HG03575 (cell line): Measurements from ENCODE around the gene TAC4.

ENCODE experiments used
- ATAC-seq: cut with Tn5 transposase; IDR thresholded peaks from one replicate; pipeline ENCODE4 v1.9.1; 2021; ENCODE audit not compliant: unreplicated experiment, insufficient number of reproducible peaks, low FRiP score; ENCODE audit errors: extremely low read depth

TAC4 gene

DNA sequence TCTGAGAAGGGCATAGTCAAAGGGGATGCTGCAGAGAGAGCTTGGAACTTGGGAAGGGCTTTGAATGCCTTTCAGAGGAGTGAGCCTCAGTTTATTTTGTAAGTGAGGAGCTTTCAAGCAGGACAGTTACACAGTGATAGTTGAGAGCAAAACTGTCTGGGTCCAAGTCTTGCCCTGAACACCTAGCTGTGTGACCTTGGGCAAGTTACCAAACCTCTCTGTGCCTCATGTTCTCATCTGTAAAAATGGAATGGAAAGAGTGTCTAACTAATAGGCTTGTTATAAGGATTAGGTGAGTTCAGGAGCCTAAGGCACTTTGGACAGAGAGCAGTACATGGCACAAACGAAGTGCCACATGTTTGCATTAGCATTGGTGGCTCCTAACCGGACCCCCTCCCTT lies 27.0 kb upstream of the TAC4 start:
- ATAC-seq = no peak

DNA sequence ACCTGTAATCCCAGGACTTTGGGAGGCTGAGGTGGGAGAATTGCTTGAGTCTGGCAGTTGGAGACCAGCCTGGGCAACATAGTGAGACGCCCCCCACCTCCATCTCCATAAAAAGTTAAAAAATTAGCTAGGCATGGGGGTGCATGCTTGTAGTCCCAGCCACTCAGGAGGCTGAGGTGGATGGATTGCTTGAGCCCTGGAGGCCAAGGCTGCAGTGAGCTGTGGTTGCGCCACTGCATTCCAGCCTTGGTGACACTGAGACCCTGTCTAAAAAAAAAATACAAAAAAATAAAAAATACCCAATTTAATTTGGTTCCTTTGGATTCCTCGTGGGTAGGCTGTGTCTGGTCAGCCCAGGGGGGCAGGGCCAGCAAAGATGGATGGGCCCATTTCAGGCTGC lies 26.1 kb upstream of the TAC4 start:
- no peak for ATAC-seq

DNA sequence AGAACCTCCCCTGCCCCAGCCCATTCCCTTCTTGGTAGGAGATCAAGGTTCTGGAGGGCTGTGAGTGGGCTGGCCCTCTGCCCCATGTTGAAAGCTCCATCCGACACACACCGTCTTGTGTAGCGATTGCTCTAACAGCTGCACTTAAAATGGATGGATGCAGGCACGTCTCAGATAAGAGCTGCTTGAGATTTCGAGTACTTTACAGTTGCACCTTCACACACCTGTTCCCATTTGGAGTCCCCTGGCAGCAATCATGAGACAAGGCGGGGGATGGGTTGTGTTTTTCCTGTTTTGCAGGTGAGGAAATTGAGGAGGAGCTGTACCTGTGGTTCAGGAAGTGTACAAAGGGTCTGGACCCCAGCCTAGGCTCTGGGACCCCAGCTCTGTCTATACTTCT lies 25.6 kb upstream of the TAC4 start:
- ATAC-seq = no peak

DNA sequence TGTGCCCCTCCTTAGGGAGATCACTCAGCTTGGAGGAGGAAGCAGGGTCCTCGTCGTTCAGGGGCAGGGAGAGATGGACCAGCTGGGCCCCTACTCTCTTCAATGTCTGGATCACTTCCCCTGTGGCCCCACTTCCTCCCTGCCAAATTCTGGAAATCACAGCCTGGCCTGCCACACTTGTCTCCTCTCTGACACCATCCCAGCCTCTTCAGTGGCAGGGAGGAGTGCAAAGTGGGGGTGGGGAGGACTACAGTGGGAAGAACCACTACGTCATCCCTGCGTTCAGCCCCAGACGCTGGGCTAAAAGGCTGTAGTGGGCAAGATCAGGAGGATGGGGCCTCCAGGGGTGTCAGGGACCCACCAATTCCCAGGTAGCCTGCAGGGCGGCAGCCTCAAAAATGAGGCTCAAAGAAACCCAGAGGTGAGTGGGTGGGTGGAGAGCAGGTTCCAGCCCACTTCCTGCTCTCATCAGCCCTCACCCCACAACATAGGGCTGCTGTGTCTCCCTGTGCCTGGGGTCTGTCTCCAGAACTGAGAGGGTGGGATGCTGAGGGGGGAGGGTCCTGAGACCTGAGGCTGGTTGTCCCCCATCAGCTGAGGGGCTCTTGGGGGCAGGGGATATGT lies 25.0 kb upstream of the TAC4 start:
- no peak for ATAC-seq

DNA sequence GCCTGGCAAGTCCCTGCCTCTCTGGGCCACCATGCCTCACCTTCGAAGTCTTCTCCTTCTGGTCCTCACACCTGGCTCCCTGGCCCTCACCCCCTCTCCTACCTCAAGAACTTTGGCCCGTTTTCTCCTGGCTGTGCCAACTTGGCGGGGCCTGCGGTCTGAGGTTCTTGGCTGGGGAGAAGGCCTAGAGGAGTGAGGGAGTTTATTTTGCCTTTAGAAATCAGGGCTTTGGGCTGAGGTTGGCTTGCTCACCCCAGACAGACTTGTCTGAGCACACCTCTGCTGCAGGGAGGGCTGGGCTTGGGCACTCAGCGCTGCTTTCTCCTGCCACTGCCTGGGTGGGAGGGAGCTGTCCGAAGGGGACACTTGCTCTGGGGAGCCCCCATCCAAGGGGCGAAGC lies 23.3 kb upstream of the TAC4 start:
- no peak for ATAC-seq

DNA sequence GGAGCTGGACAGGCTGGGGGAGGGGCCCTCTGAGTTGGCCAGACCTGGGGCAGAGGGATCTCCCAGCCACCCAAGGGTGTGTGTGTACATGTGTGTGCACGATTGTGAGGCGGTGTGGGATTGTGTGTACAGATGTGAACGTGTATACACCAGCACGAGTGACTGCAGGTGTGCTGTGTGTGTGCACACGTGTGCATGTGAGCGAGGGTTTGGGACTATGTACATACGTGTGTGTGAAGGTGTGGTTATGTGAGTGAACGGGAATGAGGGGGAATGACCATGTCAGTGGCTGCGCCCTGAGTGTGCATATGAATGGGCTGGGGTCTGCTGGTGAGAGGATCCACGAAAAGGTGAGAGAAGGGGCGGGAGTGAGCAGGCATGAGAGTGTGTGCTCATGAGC lies 22.4 kb upstream of the TAC4 start:
- no peak for ATAC-seq

DNA sequence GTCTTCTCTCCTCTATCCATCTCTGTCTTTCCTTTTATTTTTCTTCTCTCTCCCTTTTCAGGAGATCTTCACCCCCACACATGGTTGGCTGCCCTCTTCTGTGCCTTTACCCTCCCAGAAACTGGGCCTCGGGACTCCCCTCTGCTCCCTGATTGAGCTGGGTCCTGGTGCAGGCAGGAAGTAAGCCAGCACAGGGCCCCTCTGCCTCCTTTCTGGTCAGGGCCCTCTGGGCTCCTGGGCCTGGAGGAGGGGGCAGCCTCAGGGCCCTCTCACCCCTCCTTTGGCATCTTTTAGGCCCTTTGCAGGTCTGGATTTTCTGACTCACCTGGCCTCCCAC lies 21.1 kb upstream of the TAC4 start:
- ATAC-seq = no peak

DNA sequence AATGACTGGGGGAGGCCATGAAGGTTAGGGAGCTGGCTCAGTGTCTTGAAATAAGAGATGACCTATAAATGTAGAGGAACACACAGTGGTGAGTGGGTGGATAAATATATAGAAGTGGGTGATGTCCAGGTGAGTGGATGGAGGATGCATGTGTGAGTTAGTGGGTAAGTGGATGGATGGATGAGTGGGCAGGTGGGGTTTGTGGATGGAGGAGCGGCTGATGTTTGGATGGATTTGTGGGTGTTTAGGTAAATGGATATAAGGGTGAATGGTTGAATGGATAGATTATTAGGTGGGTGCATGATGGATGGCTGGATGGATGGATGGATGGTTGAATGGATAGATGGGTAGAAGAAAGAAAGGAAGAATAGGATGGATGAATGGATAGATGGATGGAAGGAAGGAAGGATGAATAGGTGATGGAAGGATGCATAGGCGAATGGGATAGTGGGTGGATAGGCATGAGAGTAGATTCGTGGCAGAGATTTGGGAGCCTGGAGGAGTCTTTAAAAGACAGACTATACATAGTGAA lies 19.1 kb upstream of the TAC4 start:
- ATAC-seq = no peak

DNA sequence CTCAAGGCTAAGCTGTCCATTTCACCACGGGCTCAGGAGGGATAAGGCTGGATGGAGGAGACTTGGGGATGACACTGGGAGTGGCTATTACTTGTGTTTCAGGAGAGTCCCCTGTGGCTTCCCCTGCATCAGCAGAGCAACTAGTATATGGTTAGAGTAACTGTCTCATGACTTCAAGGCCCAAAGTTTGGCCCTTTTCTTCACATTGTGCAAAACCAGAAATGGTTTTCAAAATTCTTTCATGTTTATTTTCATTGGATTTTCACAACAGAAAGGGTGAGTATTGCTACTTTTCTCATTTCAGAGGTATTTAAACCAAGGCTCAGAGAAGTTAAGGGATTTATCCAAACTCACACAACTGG lies 18.1 kb upstream of the TAC4 start:
- ATAC-seq = no peak

DNA sequence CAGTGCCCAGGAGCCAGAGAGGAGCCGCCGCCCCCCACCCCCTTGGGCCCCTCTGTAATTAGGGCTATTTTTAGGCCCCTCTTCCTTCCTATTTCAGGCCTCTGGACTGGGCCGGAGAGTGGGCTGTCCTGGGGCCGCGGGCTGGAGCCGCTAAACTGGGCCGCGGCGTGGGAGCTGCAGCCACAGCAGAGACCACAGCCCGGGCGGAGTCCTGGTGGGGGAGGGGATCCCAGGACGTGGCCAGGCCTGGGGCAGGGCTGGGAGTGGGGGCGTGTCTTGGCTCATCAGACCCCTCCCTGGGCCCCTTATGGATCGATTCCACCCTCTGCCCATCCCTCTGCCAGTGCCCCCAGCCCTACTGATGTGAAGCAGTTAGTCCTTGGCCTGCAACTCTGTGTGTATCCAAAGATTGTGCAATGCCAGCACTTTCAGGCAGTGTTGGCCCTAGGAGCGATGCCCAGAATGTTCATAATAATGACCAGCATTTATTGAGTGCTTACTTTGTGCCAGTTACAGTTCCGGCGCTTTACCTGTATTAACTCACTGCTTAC lies 15.0 kb upstream of the TAC4 start:
- ATAC-seq = no peak

DNA sequence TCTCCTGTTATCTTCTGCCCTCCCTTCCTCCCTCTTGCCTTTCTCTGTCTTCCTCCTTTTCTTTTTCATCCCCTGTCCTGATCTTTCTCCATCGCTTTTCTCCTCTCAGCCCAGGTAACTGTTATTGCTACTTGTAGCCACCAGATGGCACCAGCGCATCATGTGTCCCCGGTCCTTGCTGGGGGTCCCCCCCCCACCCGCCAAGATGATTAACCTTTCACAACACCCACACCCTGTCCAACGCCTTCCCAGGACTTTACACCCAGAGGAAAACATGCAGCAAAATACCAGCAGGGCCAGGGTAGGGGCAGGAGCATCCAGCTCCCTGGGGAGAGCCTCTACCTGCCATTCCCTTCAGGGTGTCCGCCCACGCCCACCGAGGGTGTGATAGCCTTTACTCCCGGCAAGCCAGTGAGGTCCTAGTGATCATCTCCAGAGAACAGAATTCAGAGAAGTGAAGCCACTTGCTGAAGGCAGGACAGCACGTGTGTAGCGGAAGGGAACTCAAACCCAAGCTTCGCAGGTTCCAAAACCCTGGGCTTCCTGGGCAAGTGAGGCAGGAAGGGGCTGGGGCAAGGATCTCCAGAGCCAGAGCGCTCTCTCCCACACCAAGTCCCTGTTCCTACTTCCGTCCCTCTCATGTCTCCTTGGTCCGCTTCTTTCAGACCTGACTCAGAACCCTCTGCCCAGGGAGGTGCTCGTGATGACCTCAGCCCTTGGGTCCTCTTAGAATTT lies 13.4 kb upstream of the TAC4 start:
- ATAC-seq = no peak

DNA sequence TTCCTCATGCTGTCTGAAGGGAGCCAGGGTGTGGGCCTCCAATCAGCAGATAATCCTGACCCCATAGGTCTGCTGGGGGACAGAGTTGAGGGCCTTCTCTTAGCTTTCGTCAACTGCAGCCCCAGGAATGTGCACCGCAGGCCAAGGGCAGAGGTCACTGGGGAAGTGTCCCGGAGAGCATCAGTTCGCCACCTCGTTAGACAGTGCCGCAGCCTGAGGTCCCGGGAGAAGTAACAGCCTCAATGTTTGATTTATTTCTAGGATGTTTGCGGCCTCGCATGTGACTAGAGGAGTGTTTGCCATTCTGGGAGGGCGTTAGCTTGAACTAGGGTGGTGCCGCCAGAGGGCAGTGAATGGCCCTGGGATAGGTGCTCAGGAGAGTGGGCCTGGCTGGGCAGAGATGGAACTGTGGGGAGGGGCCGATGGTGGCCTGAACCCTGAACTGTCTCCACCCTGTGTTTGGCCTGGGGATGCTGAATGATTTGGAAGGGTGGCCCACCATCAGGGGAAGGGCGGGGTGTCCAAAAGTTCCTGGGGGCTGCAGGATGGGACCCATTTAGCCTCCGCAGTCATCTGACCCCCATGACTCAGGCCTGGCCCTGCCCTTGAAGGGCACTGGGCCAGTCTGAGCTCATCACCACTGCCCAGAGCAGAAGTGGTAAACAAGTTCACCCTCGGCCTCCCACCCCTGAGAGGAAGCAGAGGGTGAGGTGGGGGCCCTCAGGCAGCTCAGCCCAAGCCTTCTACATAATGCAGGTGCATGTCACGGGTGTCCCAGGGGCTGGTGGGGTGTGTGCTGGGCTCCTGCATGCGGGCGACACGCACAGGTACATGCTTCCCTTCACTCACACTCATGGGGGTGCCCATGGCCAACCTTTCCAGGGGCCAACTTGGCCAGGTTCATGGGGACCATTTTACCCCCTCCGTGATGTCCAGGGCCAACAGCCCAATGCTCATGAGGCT lies 12.4 kb upstream of the TAC4 start:
- no peak for ATAC-seq

DNA sequence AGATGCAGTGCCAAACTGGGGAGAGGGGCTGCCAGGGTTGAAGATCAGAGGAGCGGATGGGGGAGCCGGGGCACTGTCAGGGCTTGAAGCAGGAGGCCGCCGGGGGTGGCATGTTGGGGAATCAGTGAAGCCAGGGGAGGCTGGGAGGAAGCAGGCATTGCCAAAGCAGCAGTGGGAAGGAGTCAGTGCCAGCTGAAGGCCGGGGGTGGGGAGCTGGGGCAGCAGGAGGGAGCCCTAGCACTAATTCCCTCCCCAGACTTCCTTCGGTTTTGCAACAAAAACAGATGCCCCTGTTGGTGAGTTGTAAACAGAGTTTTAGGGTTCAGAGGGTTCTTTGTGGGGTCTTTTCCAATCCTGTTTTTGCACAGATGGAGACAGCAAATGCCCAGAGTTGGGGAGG lies 10.9 kb upstream of the TAC4 start:
- no peak for ATAC-seq

DNA sequence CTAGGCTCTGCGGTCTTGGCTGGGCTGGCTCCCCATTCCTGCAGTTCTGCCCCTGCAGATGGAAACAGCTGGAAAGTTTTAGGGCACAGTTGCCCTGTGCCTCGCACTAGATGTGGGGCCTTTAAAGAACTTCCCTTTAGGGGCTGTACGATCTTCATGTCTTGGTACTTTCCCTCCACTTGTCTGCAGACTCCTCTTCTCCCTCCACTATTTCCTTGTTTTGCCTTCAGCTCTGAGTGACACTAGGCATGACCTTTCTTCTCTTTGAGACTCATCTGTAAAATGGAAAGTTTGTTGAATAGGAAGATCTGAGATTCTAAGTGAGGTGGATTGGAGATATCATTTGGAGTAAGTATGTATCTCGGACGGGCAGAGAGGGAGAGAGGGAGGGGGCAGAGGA lies 6.3 kb upstream of the TAC4 start:
- no peak for ATAC-seq

DNA sequence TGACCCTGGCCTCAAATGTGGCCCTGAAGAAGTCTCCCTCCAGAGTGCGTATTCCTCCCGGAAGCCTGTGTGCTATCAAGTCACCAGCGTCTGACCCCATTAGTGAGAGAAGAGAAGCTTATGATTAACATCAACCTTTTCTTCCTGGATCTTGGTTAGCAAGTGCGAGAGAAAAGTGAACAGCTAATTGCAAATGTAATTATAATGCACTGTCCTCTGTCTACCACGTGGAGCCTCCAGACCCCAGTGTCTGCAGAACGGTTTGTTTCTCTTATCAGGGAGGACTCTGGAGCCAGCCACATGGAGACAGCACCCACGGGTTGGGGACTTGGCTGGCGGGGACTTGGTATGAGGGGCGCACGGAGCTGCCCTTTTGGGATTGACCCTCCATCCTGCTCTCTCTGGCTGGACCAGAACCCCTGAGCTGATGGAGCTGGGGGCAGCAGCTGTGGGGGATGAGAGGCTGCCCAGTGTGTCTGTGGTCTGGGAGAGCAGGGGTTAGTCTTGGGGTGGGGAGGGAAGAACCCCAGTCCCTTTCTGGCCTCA lies 5.7 kb upstream of the TAC4 start:
- no peak for ATAC-seq

DNA sequence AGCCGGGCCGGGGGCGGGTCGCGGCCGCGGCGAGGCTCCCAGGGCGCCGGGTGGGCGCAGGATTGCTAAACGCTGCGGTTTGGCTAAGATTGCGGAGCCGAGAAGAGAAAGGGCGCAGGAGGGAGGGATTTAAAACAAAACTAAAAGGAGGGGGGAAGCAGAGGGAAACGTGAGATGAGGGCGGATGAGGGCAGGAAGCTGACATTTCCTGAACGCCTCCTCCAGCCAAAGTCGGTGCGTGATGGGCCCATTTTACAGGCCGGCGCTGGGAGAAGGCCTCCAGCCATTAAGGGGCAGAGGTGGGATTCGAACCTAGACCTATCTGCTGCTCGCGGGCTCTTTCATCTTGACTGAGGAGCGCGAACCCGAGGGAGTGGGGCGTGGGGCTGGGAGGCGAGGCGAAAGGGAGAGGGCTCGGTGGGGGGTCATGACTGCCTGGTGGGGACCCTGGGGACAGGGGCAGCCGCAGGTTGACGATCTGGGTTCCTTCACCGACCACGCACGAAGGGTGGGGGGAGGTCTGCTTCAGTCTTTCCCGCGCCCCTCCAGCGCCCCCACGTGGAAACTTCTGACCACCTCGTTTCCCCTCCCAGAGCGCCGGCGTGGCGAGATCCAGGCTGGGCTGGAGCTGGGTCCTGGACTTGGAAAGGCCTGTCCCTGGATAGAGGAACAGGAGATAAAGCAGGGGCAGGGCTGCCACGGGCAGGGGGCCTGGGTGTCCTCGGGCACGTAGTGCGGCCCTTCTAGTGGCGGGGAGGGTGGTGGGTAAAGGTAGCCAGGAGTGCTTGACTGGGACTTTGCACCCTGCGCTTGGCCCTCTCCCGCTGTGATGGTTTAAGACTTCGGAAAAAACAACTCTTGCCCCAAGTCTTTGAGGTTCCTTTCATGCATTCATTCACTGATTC lies 3.8 kb upstream of the TAC4 start:
- no peak for ATAC-seq

DNA sequence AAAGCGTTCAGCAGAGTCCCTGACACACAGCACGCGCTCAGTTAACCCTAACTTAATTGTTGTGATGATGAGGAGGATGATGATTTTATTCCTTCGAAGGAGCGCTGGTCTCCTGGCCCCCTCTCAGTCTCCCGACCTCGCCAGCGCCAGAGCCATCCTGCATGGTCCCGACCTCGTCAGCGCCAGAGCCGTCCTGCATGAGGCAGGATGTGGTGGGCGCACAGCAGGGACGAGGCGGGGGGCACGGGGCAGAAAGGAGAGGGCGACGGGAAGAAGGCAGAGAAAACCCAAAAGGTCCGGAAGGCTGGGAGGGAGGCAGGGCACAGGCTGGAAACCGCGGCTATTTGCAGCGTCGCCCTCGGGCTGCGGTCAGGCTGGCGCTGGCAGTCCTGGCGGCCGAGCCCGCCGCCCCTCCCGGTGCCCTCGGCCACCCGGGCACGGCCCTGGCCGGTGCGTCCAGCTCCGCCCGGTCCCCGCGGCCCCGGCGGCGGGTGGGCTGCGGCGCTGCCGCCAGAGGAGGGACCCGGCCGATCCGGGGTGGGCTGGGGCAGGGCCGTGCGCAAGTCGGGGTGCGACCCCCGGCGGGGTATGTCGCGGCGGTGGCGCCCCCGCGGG lies 3.0 kb upstream of the TAC4 start:
- ATAC-seq = no peak

DNA sequence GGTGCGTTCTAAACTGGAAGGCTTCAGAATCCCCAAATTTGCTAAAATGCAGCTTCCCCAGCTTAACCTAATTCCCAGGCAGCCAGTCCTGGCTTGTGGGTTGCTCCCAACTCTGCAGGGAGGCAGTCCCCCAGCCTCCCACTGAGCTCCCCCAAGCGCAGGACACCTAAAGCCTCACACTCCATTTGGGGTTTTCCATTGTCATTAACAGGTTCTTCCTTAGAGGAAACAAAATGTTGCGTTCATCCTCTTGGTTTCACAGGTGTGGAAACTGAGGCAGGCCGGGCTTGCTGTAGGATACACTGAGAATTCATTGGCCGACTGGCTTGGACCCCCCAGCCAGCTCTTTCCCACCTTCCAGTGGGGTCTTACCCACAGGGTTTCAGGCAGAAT lies 2.3 kb upstream of the TAC4 start:
- ATAC-seq = no peak
